Smooth muscle cell (in vitro differentiated cells): ENCODE measurements around the gene PCDHB12. TPM values are rescaled to one million over a fixed set of nuclear protein-coding genes. Genes with fewer than 3 reads are reported as not detected.
"Not testable (repeated sequence)": the region's sequence is repeated elsewhere in the genome, so short reads cannot be mapped to it uniquely, and the experiment has no call there.

ENCODE experiments used
- DNase-seq: peaks from one replicate; lab custom pipeline; 2025; ENCODE audit not compliant: unreplicated experiment; lab: John Stamatoyannopoulos, UW
- H2AFZ ChIP-seq: fragments of 200-600 bp; sonication (generic); 2 replicates; pipeline ENCODE4 v1.6.0; 2016; ENCODE audit warnings: antibody characterized with exemption, low read depth, mild to moderate bottlenecking
- H3F3A ChIP-seq: fragments of 200-600 bp; sonication (generic); 2 replicates; pipeline ENCODE4 v1.6.0; 2017; ENCODE audit warnings: antibody characterized with exemption, low read depth
- H3K27ac ChIP-seq: fragments of 200-600 bp; sonication (generic); 2 replicates; pipeline ENCODE4 v1.5.1; 2016; ENCODE audit warnings: low read depth, mild to moderate bottlenecking
- H3K27me3 ChIP-seq: fragments of 200-600 bp; sonication (generic); 2 replicates; pipeline ENCODE4 v1.6.1; 2016; ENCODE audit warnings: low read depth, mild to moderate bottlenecking
- H3K36me3 ChIP-seq: fragments of 200-600 bp; sonication (generic); 2 replicates; pipeline ENCODE4 v1.5.1; 2016; ENCODE audit warnings: low read depth
- H3K4me1 ChIP-seq: fragments of 200-600 bp; sonication (generic); 2 replicates; pipeline ENCODE4 v1.5.1; 2016; ENCODE audit warnings: low read depth
- H3K4me2 ChIP-seq: fragments of 200-600 bp; sonication (generic); 2 replicates; pipeline ENCODE4 v1.6.0; 2016; ENCODE audit warnings: mild to moderate bottlenecking
- H3K4me3 ChIP-seq: fragments of 200-600 bp; sonication (generic); 2 replicates; pipeline ENCODE4 v1.5.1; 2016; ENCODE audit warnings: mild to moderate bottlenecking
- H3K79me2 ChIP-seq: fragments of 200-600 bp; sonication (generic); 2 replicates; pipeline ENCODE4 v1.6.0; 2016; ENCODE audit warnings: low read depth, mild to moderate bottlenecking
- H3K9ac ChIP-seq: fragments of 200-600 bp; sonication (generic); 2 replicates; pipeline ENCODE4 v1.6.0; 2016; ENCODE audit warnings: low read depth
- H3K9me3 ChIP-seq: fragments of 200-600 bp; sonication (generic); replicated peaks from 2 replicates; pipeline ENCODE4 v1.5.1; 2016; ENCODE audit warnings: low read depth
- H4K20me1 ChIP-seq: fragments of 200-600 bp; sonication (generic); 2 replicates; pipeline ENCODE4 v1.6.0; 2016; ENCODE audit warnings: low read depth
- CTCF ChIP-seq: fragments of 200-600 bp; sonication (generic); IDR thresholded peaks from 2 replicates; pipeline ENCODE4 v1.5.1; 2017; ENCODE audit warnings: borderline replicate concordance, mild to moderate bottlenecking, antibody characterized with exemption; ENCODE audit not compliant: insufficient read depth, poor library complexity, severe bottlenecking
- WGBS: methylation state at CpG from one replicate; pipeline ENCODE4 v1.1.7; 2016; ENCODE audit warnings: low lambda C conversion rate; 5-methylcytosine and 5-hydroxymethylcytosine counted together
- polyA plus RNA-seq: library from polyadenylated mRNA; unstranded; fragments of >200 nt; fragmentation: Nextera tagmentation; extraction: Ambion mirVana; gene quantifications from 2 replicates; pipeline ENCODE4 v1.2.1, GENCODE V29; 2016
- total RNA-seq: library from RNA; depleted of rRNA; stranded (reverse); fragments of >200 nt; gene quantifications from 2 replicates; pipeline ENCODE4 v1.2.3, GENCODE V29; 2014

PCDHB12 gene
- total and polyA plus RNA-seq, 2 experiments from 2014 or later = 1.0 to 3.6 TPM

GRCh38 chr5:141186897-141187512 lies 21.5 kb upstream of the PCDHB12 start, which contains the start of gene PCDHB9:
PCDHB9 (plus strand) TSS chr5:141187161; CDS start chr5:141187319, 158 bp downstream.
- WGBS = 44% methylated on average over 9 of the region's 9 CpGs
- Histone ChIP-seq H3K79me2 (no peaks in the 10 kb centered on the region), H3K27ac (no peak within 1 kb of the TSS), H3K36me3 (no peaks in the 10 kb centered on the region), H3K4me2 (peak within 1 kb of the TSS; percentile 43), H4K20me1 (no peaks in the 10 kb centered on the region), H3K27me3 (no peaks in the 10 kb centered on the region), H3K9ac (no peak within 1 kb of the TSS), H2AFZ (no peak within 1 kb of the TSS), H3K9me3 (peaks cover 8% of the 10 kb centered on the region), H3F3A (no peaks in the 10 kb centered on the region), H3K4me1 (no peaks in the 10 kb centered on the region), H3K4me3 (peak within 1 kb of the TSS; percentile 26)
- no peak for DNase-seq
- peak; percentile 51 for TF ChIP-seq CTCF

GRCh38 chr5:141188682-141189081 lies 19.8 kb upstream of the PCDHB12 start:
- WGBS = 95% methylated on average over 25 of the region's 37 CpGs
- not testable (repeated sequence) for H2AFZ ChIP-seq, H3K79me2 ChIP-seq, H3K27ac ChIP-seq, H3K9ac ChIP-seq, H3K9me3 ChIP-seq, H3F3A ChIP-seq, H4K20me1 ChIP-seq, DNase-seq, H3K36me3 ChIP-seq, H3K4me3 ChIP-seq, H3K27me3 ChIP-seq, H3K4me2 ChIP-seq, H3K4me1 ChIP-seq

GRCh38 chr5:141189131-141189530 lies 19.4 kb upstream of the PCDHB12 start:
- not testable (repeated sequence) for H3K9me3 ChIP-seq, H3K79me2 ChIP-seq, H3F3A ChIP-seq, H3K27ac ChIP-seq, H3K27me3 ChIP-seq, H3K4me3 ChIP-seq, H3K9ac ChIP-seq, H3K4me1 ChIP-seq, DNase-seq, H4K20me1 ChIP-seq, H3K36me3 ChIP-seq, H3K4me2 ChIP-seq, H2AFZ ChIP-seq
- WGBS = 95% methylated on average over 18 of the region's 35 CpGs

GRCh38 chr5:141192110-141192725 lies 16.3 kb upstream of the PCDHB12 start, which contains the start of gene PCDHB10:
PCDHB10 (plus strand) TSS chr5:141192353; CDS start chr5:141192553, 200 bp downstream.
- DNase-seq = no peak
- H3K4me1 ChIP-seq = no peaks in the 10 kb centered on the region
- TF ChIP-seq CTCF = peak; percentile 41
- H3K27ac ChIP-seq = no peak within 1 kb of the TSS
- no peak within 1 kb of the TSS for H3K4me2 ChIP-seq
- 23% methylated on average over 10 of the region's 10 CpGs for whole genome bisulfite sequencing
- no peak within 1 kb of the TSS for H2AFZ ChIP-seq
- no peak within 1 kb of the TSS for H3K9ac ChIP-seq
- peak within 1 kb of the TSS; percentile 26 for H3K4me3 ChIP-seq
- H3F3A ChIP-seq = no peaks in the 10 kb centered on the region
- H4K20me1 ChIP-seq = no peaks in the 10 kb centered on the region
- peaks cover 6% of the 10 kb centered on the region for H3K9me3 ChIP-seq
- no peaks in the 10 kb centered on the region for H3K36me3 ChIP-seq
- H3K79me2 ChIP-seq = no peaks in the 10 kb centered on the region
- H3K27me3 ChIP-seq = no peaks in the 10 kb centered on the region

GRCh38 chr5:141194332-141194731 lies 14.2 kb upstream of the PCDHB12 start:
- 98% methylated on average over 14 of the region's 37 CpGs for WGBS
- H3K4me2 ChIP-seq, H3K9me3 ChIP-seq, H3K27ac ChIP-seq, H3K79me2 ChIP-seq, DNase-seq, H3K4me1 ChIP-seq, H2AFZ ChIP-seq, H3F3A ChIP-seq, H3K27me3 ChIP-seq, H3K4me3 ChIP-seq, H3K9ac ChIP-seq, H4K20me1 ChIP-seq, H3K36me3 ChIP-seq: not testable (repeated sequence)
